DND-41 (cell line): ENCODE measurements around the gene EFEMP2.

Source experiments
- EZH2 ChIP-seq: IDR thresholded peaks from 3 replicates; pipeline ENCODE4 v1.6.1; 2012; ENCODE audit warnings: borderline replicate concordance, low read depth, mild to moderate bottlenecking, moderate library complexity, low read length, inconsistent platforms; ENCODE audit not compliant: severe bottlenecking
- TF ChIP-seq, protein P1 (sequence below): IDR thresholded peaks from 2 replicates; pipeline ENCODE4 v1.5.1; 2012; ENCODE audit warnings: borderline replicate concordance, low read length, moderate library complexity, mild to moderate bottlenecking; ENCODE audit not compliant: poor library complexity, severe bottlenecking; ENCODE audit errors: extremely low read depth

DNA sequence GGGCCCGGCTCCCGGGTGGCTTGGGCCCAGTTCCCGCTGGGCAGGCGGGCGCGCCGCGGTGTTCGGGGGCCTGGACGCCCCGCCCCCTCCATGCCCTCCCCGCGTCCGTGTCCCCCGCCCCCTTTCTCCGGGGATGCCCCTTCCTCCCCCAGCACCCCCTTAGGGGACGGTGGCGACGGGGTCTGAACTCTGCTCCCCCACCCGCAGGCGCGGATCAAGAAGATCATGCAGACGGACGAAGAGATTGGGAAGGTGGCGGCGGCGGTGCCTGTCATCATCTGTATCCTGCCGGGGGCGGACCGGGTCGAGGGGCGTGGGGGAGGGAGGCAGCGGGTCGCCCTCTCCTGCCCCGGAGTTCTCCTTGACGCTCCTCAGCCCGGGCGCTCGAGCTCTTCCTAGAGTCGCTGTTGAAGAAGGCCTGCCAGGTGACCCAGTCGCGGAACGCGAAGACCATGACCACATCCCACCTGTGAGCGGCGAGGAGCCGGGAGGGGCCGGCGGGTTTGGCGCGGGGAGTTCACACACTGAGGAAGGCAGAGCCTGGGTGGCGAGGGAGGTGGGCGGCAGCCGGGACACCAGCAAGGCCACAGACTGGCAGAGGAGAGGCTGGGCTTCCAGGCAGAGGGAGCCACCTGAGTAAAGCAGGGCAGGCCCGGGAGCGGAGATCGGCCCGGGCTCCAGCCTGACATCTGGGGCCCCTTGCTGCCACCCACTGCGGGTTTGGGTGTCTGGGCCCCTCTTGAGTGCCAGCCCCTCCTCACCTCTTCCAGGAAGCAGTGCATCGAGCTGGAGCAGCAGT, 47.2 kb upstream of the EFEMP2 start:
- TF ChIP-seq, protein P1, sequence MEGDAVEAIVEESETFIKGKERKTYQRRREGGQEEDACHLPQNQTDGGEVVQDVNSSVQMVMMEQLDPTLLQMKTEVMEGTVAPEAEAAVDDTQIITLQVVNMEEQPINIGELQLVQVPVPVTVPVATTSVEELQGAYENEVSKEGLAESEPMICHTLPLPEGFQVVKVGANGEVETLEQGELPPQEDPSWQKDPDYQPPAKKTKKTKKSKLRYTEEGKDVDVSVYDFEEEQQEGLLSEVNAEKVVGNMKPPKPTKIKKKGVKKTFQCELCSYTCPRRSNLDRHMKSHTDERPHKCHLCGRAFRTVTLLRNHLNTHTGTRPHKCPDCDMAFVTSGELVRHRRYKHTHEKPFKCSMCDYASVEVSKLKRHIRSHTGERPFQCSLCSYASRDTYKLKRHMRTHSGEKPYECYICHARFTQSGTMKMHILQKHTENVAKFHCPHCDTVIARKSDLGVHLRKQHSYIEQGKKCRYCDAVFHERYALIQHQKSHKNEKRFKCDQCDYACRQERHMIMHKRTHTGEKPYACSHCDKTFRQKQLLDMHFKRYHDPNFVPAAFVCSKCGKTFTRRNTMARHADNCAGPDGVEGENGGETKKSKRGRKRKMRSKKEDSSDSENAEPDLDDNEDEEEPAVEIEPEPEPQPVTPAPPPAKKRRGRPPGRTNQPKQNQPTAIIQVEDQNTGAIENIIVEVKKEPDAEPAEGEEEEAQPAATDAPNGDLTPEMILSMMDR: peak; percentile 10
- TF ChIP-seq EZH2: no peak
